ENCODE measurements around the gene SF3B5. TPM values are rescaled to one million over a fixed set of nuclear protein-coding genes. Genes with fewer than 3 reads are reported as not detected.

The SF3B5 gene
- polyA plus RNA-seq, 6 donors from 2014 or later = 314 to 420 (median 370) TPM

GRCh38 chr6:144129469-144129868 lies 34.1 kb upstream of the SF3B5 start:
- H3K27me3 Mint-ChIP-seq = peaks cover 6 to 19% (median 8%) of the 10 kb centered on the region in 3 donors
- DNase-seq (no peak), ATAC-seq (ENCODE audit: low read depth in 2 of 2) (no peak)
- no peak overlapping the region for H3K27ac Mint-ChIP-seq
- H3K9me3 Mint-ChIP-seq = no peaks in the 10 kb centered on the region
- peaks cover 0 to 6% (median 0%) of the 10 kb centered on the region in 3 donors for H3K4me1 Mint-ChIP-seq
- no peaks in the 10 kb centered on the region for H3K36me3 Mint-ChIP-seq
- no peak overlapping the region for H3K4me3 Mint-ChIP-seq

GRCh38 chr6:144127097-144127496 lies 31.7 kb upstream of the SF3B5 start:
- no peaks in the 10 kb centered on the region for H3K36me3 Mint-ChIP-seq
- H3K9me3 Mint-ChIP-seq = no peaks in the 10 kb centered on the region
- ATAC-seq (ENCODE audit: low read depth in 2 of 2) (no peak), DNase-seq (no peak)
- no peak overlapping the region for H3K27ac Mint-ChIP-seq
- peaks cover 0 to 6% (median 0%) of the 10 kb centered on the region in 3 donors for H3K4me1 Mint-ChIP-seq
- H3K4me3 Mint-ChIP-seq = no peak overlapping the region
- H3K27me3 Mint-ChIP-seq = peaks cover 0 to 13% (median 8%) of the 10 kb centered on the region in 3 donors

GRCh38 chr6:144123836-144124235 lies 28.5 kb upstream of the SF3B5 start:
- Mint-ChIP-seq H3K9me3 (no peaks in the 10 kb centered on the region), H3K36me3 (no peaks in the 10 kb centered on the region), H3K4me1 (no peaks in the 10 kb centered on the region), H3K27ac (no peak overlapping the region), H3K27me3 (peaks cover 0 to 6% (median 0%) of the 10 kb centered on the region in 3 donors), H3K4me3 (no peak overlapping the region)
- DNase-seq (no peak), ATAC-seq (ENCODE audit: low read depth in 2 of 2) (no peak)

GRCh38 chr6:144123421-144123820 lies 28.0 kb upstream of the SF3B5 start:
- Mint-ChIP-seq H3K27me3 (peaks cover 0 to 2% (median 0%) of the 10 kb centered on the region in 3 donors), H3K27ac (peak overlapping the region in 1 of 6 donors; percentile 39)
- no peak for DNase-seq

GRCh38 chr6:144122861-144123260 lies 27.5 kb upstream of the SF3B5 start:
- Mint-ChIP-seq H3K27me3 (no peaks in the 10 kb centered on the region), H3K36me3 (no peaks in the 10 kb centered on the region), H3K4me1 (no peaks in the 10 kb centered on the region), H3K9me3 (no peaks in the 10 kb centered on the region), H3K4me3 (no peak overlapping the region), H3K27ac (no peak overlapping the region)
- DNase-seq (no peak), ATAC-seq (ENCODE audit: low read depth in 2 of 2) (no peak)

More at GRCh38 chr6:144123421-144123820, 28.0 kb upstream of the SF3B5 start:
- Mint-ChIP-seq H3K4me1 (no peaks in the 10 kb centered on the region), H3K9me3 (no peaks in the 10 kb centered on the region), H3K4me3 (no peak overlapping the region), H3K36me3 (no peaks in the 10 kb centered on the region)
- no peak for ATAC-seq (ENCODE audit: low read depth in 2 of 2)

GRCh38 chr6:144119376-144119775 lies 24.0 kb upstream of the SF3B5 start:
- no peak overlapping the region for H3K27ac Mint-ChIP-seq
- H3K27me3 Mint-ChIP-seq = peaks cover 0 to 5% (median 0%) of the 10 kb centered on the region in 3 donors
- H3K36me3 Mint-ChIP-seq = no peaks in the 10 kb centered on the region
- H3K4me1 Mint-ChIP-seq = no peaks in the 10 kb centered on the region
- DNase-seq (no peak), ATAC-seq (ENCODE audit: low read depth in 2 of 2) (no peak)
- H3K4me3 Mint-ChIP-seq = no peak overlapping the region
- H3K9me3 Mint-ChIP-seq = peaks cover 0 to 4% (median 0%) of the 10 kb centered on the region in 7 donors

- Mint-ChIP-seq H3K9me3 (peaks cover 0 to 4% (median 0%) of the 10 kb centered on the region in 7 donors), H3K4me1 (no peaks in the 10 kb centered on the region), H3K27me3 (peaks cover 0 to 5% (median 0%) of the 10 kb centered on the region in 3 donors), H3K27ac (no peak overlapping the region), H3K4me3 (no peak overlapping the region), H3K36me3 (no peaks in the 10 kb centered on the region)
- ATAC-seq (ENCODE audit: low read depth in 2 of 2) (no peak), DNase-seq (no peak)
Measured at GRCh38 chr6:144115219-144115618, 19.8 kb upstream of the SF3B5 start.

- peaks cover 0 to 4% (median 0%) of the 10 kb centered on the region in 7 donors for H3K9me3 Mint-ChIP-seq
- H3K27me3 Mint-ChIP-seq = peaks cover 0 to 5% (median 0%) of the 10 kb centered on the region in 3 donors
- DNase-seq (no peak), ATAC-seq (ENCODE audit: low read depth in 2 of 2) (no peak)
- no peaks in the 10 kb centered on the region for H3K4me1 Mint-ChIP-seq
- no peak overlapping the region for H3K27ac Mint-ChIP-seq
- H3K36me3 Mint-ChIP-seq = no peaks in the 10 kb centered on the region
- H3K4me3 Mint-ChIP-seq = no peak overlapping the region
Measured at GRCh38 chr6:144113366-144113765, 18.0 kb upstream of the SF3B5 start.

GRCh38 chr6:144110210-144110609 lies 14.8 kb upstream of the SF3B5 start:
- no peak for ATAC-seq (ENCODE audit: low read depth in 2 of 2)
- Mint-ChIP-seq H3K36me3 (no peaks in the 10 kb centered on the region), H3K4me3 (no peak overlapping the region), H3K4me1 (peaks cover 0 to under 1% (median 0%) of the 10 kb centered on the region in 3 donors), H3K27ac (no peak overlapping the region), H3K9me3 (no peaks in the 10 kb centered on the region), H3K27me3 (peaks cover 0 to 4% (median 0%) of the 10 kb centered on the region in 3 donors)
- no peak for DNase-seq

- H3K27ac Mint-ChIP-seq = no peak overlapping the region
- H3K4me3 Mint-ChIP-seq = no peak overlapping the region
- no peak for ATAC-seq (ENCODE audit: low read depth in 2 of 2)
- H3K27me3 Mint-ChIP-seq = no peaks in the 10 kb centered on the region
- H3K4me1 Mint-ChIP-seq = peaks cover 0 to 5% (median 3%) of the 10 kb centered on the region in 3 donors
- no peaks in the 10 kb centered on the region for H3K9me3 Mint-ChIP-seq
- H3K36me3 Mint-ChIP-seq = no peaks in the 10 kb centered on the region
- no peak for DNase-seq
Measured at GRCh38 chr6:144106206-144106605, 10.8 kb upstream of the SF3B5 start.

- Mint-ChIP-seq H3K27ac (no peak overlapping the region), H3K36me3 (no peaks in the 10 kb centered on the region), H3K9me3 (no peaks in the 10 kb centered on the region), H3K27me3 (no peaks in the 10 kb centered on the region), H3K4me1 (peaks cover 0 to 5% (median 3%) of the 10 kb centered on the region in 3 donors), H3K4me3 (no peak overlapping the region)
- peak; percentile 85 to 95 for ATAC-seq (ENCODE audit: low read depth in 2 of 2)
- peak; percentile 60 for DNase-seq
Measured at GRCh38 chr6:144104898-144105487, 9.6 kb upstream of the SF3B5 start.

- ATAC-seq (ENCODE audit: low read depth in 2 of 2) = no peak
- Mint-ChIP-seq H3K4me1 (peaks cover 0 to 5% (median 3%) of the 10 kb centered on the region in 3 donors), H3K9me3 (no peaks in the 10 kb centered on the region), H3K36me3 (no peaks in the 10 kb centered on the region), H3K27me3 (no peaks in the 10 kb centered on the region), H3K4me3 (no peak overlapping the region), H3K27ac (no peak overlapping the region)
- DNase-seq = no peak
Measured at GRCh38 chr6:144104488-144104887, 9.1 kb upstream of the SF3B5 start.

GRCh38 chr6:144103026-144103563 lies 7.7 kb upstream of the SF3B5 start:
- Mint-ChIP-seq H3K4me1 (peaks cover 0 to 5% (median 3%) of the 10 kb centered on the region in 3 donors), H3K27ac (no peak overlapping the region), H3K27me3 (no peaks in the 10 kb centered on the region), H3K4me3 (no peak overlapping the region), H3K9me3 (no peaks in the 10 kb centered on the region), H3K36me3 (no peaks in the 10 kb centered on the region)
- no peak for ATAC-seq (ENCODE audit: low read depth in 2 of 2)
- no peak for DNase-seq

GRCh38 chr6:144098993-144099392 lies 3.6 kb upstream of the SF3B5 start:
- peak overlapping the region in 1 of 8 donors; percentile 96 for H3K4me3 Mint-ChIP-seq

More at GRCh38 chr6:144098993-144099392, 3.6 kb upstream of the SF3B5 start:
- Mint-ChIP-seq H3K4me1 (peaks cover 16 to 24% (median 23%) of the 10 kb centered on the region in 3 donors), H3K27ac (no peak overlapping the region), H3K36me3 (no peaks in the 10 kb centered on the region), H3K27me3 (no peaks in the 10 kb centered on the region), H3K9me3 (no peaks in the 10 kb centered on the region)
- DNase-seq (no peak), ATAC-seq (ENCODE audit: low read depth in 2 of 2) (no peak)
